ENCODE results near the gene PCSK1.
A peak's percentile ranks its signal among the peaks of the same experiment; 100 is the strongest.

The PCSK1 gene

GRCh38 chr5:96433066-96433447, at the start of gene PCSK1:
PCSK1 (minus strand) TSS chr5:96433248; CDS start chr5:96433042, 206 bp downstream.
- DNase-seq: peak; percentile 93

GRCh38 chr5:96481867-96482266, 48.8 kb upstream of the PCSK1 start:
- no peak for DNase-seq

GRCh38 chr5:96481009-96481786, 48.1 kb upstream of the PCSK1 start:
- no peak for DNase-seq

GRCh38 chr5:96478983-96479382, 45.9 kb upstream of the PCSK1 start:
- peak; percentile 9 for DNase-seq

GRCh38 chr5:96476654-96477053, 43.6 kb upstream of the PCSK1 start:
- no peak for DNase-seq

GRCh38 chr5:96474073-96474472, 41.0 kb upstream of the PCSK1 start:
- DNase-seq: no peak

- DNase-seq: no peak
Observed at GRCh38 chr5:96473155-96473554, 40.1 kb upstream of the PCSK1 start.

- no peak for DNase-seq
Observed at GRCh38 chr5:96470785-96471184, 37.7 kb upstream of the PCSK1 start.

- DNase-seq: peak; percentile 11
Observed at GRCh38 chr5:96468956-96469355, 35.9 kb upstream of the PCSK1 start.

GRCh38 chr5:96463091-96463490, 30.0 kb upstream of the PCSK1 start:
- DNase-seq: peak; percentile 52

- peak; percentile 75 for DNase-seq
Observed at GRCh38 chr5:96459313-96460121, 26.5 kb upstream of the PCSK1 start.

GRCh38 chr5:96458176-96458575, 25.1 kb upstream of the PCSK1 start:
- no peak for DNase-seq

- DNase-seq: no peak
Observed at GRCh38 chr5:96455789-96456188, 22.7 kb upstream of the PCSK1 start.

GRCh38 chr5:96453394-96453793, 20.3 kb upstream of the PCSK1 start:
- no peak for DNase-seq

GRCh38 chr5:96447949-96448348, 14.9 kb upstream of the PCSK1 start:
- DNase-seq: no peak

- DNase-seq: no peak
Observed at GRCh38 chr5:96440185-96440538, 7.1 kb upstream of the PCSK1 start.

- no peak for DNase-seq
Observed at GRCh38 chr5:96439477-96440184, 6.6 kb upstream of the PCSK1 start.

- peak; percentile 94 for DNase-seq
Observed at GRCh38 chr5:96434201-96434645, 1.2 kb upstream of the PCSK1 start.

GRCh38 chr5:96432216-96433065, 607 bp downstream of the PCSK1 start:
- DNase-seq: peak; percentile 73

- peak; percentile 58 for DNase-seq
Observed at GRCh38 chr5:96431376-96432187, 1.5 kb downstream of the PCSK1 start.

- no peak for DNase-seq
Observed at GRCh38 chr5:96427824-96428223, 5.2 kb downstream of the PCSK1 start.

GRCh38 chr5:96426831-96427230, 6.2 kb downstream of the PCSK1 start:
- no peak for DNase-seq
